HL-60 (cell line): Measurements from ENCODE around the gene ALPL.

Source experiments
- CTCF ChIP-seq: IDR thresholded peaks from one replicate; pipeline ENCODE4 v1.5.1; 2011; ENCODE audit warnings: low read length, control low read depth, inconsistent platforms; ENCODE audit not compliant: insufficient read depth
- GABPA ChIP-seq: IDR thresholded peaks from 2 replicates; pipeline ENCODE4 v1.6.1; 2012; ENCODE audit warnings: low read depth
- POLR2AphosphoS5 ChIP-seq: IDR thresholded peaks from 2 replicates; pipeline ENCODE4 v1.6.1; 2012; ENCODE audit warnings: low read depth
- SPI1 ChIP-seq: IDR thresholded peaks from 2 replicates; pipeline ENCODE4 v1.6.1; 2012; ENCODE audit warnings: low read depth, mild to moderate bottlenecking, borderline replicate concordance

GRCh38 chr1:21572735-21573277 is 63.6 kb downstream of the ALPL start:
- TF ChIP-seq CTCF = no peak
- TF ChIP-seq POLR2AphosphoS5 = no peak
- TF ChIP-seq GABPA = no peak
- no peak for TF ChIP-seq SPI1
